HFFc6 (cell line): ENCODE results near the gene AUTS2. TPM values are rescaled to one million over a fixed set of nuclear protein-coding genes. Genes with fewer than 3 reads are reported as not detected.

Experiments
- DNase-seq: peaks from one replicate; pipeline ENCODE4 v3.0.0-alpha.2; 2018
- H3K27ac Mint-ChIP-seq: 2 replicates; pipeline ENCODE4 v1.8.0; 2020; ENCODE audit warnings: mild to moderate bottlenecking, mixed read lengths
- H3K27me3 Mint-ChIP-seq: 2 replicates; pipeline ENCODE4 v1.8.0; 2021; ENCODE audit warnings: mild to moderate bottlenecking, moderate library complexity, mixed read lengths; ENCODE audit not compliant: insufficient read depth
- H3K36me3 Mint-ChIP-seq: 2 replicates; pipeline ENCODE4 v1.8.0; 2021; ENCODE audit warnings: low read depth, mixed read lengths
- H3K4me1 Mint-ChIP-seq: 2 replicates; pipeline ENCODE4 v1.8.0; 2020; ENCODE audit warnings: low read depth, mixed read lengths
- H3K4me3 Mint-ChIP-seq: 2 replicates; pipeline ENCODE4 v1.8.0; 2020; ENCODE audit warnings: mild to moderate bottlenecking, moderate library complexity, mixed read lengths
- H3K9me3 Mint-ChIP-seq: 2 replicates; pipeline ENCODE4 v1.8.0; 2020; ENCODE audit warnings: mild to moderate bottlenecking, mixed read lengths
- CTCF ChIP-seq: fragments of 200-600 bp; sonication (generic); IDR thresholded peaks from 2 replicates; pipeline ENCODE4 v1.5.0; 2021; ENCODE audit warnings: antibody characterized with exemption, mild to moderate bottlenecking
- total RNA-seq, 6 experiments: library from RNA; stranded (reverse); fragmentation: NEBNext Ultra II Directional; extraction: Animal tissue kit (Norgen Biotek cat#: 25700); gene quantifications; 2 replicates in 1 of 6; 3 replicates in 5 of 6; pipeline ENCODE4 v1.2.3, GENCODE V29; 2021

AUTS2 gene
- total RNA-seq, 6 experiments from 2014 or later: 0.02 to 0.19 (median 0.16) TPM; not detected in 2

GRCh38 chr7:69739190-69739589 is 140.9 kb downstream of the AUTS2 start:
- no peak for DNase-seq
- Mint-ChIP-seq H3K36me3 (no peaks in the 10 kb centered on the region), H3K27me3 (no peaks in the 10 kb centered on the region), H3K4me3 (no peak overlapping the region), H3K4me1 (no peaks in the 10 kb centered on the region), H3K9me3 (peaks cover 57% of the 10 kb centered on the region), H3K27ac (no peak overlapping the region)
- no peak for TF ChIP-seq CTCF

- no peak for DNase-seq
- Mint-ChIP-seq H3K4me3 (no peak overlapping the region), H3K27me3 (no peaks in the 10 kb centered on the region), H3K4me1 (no peaks in the 10 kb centered on the region), H3K9me3 (peaks cover 53% of the 10 kb centered on the region), H3K27ac (no peak overlapping the region), H3K36me3 (no peaks in the 10 kb centered on the region)
- no peak for TF ChIP-seq CTCF
Observed at GRCh38 chr7:69739931-69740431, 141.7 kb downstream of the AUTS2 start.

GRCh38 chr7:69742237-69742636 is 144.0 kb downstream of the AUTS2 start:
- TF ChIP-seq CTCF: no peak
- Mint-ChIP-seq H3K4me1 (no peaks in the 10 kb centered on the region), H3K36me3 (peaks cover 6% of the 10 kb centered on the region; the same call in 1 of the 2 replicates), H3K27me3 (no peaks in the 10 kb centered on the region), H3K4me3 (no peak overlapping the region), H3K9me3 (peaks cover 71% of the 10 kb centered on the region), H3K27ac (no peak overlapping the region)
- no peak for DNase-seq

GRCh38 chr7:69743436-69743835 is 145.2 kb downstream of the AUTS2 start:
- H3K27ac Mint-ChIP-seq: no peak overlapping the region
- H3K36me3 Mint-ChIP-seq: peaks cover 6% of the 10 kb centered on the region; the same call in 1 of the 2 replicates
- no peaks in the 10 kb centered on the region for H3K27me3 Mint-ChIP-seq
- peaks cover 69% of the 10 kb centered on the region for H3K9me3 Mint-ChIP-seq
- no peaks in the 10 kb centered on the region for H3K4me1 Mint-ChIP-seq
- no peak for TF ChIP-seq CTCF
- H3K4me3 Mint-ChIP-seq: no peak overlapping the region
- DNase-seq: no peak

- Mint-ChIP-seq H3K9me3 (peaks cover 63% of the 10 kb centered on the region), H3K4me3 (no peak overlapping the region), H3K27ac (no peak overlapping the region), H3K27me3 (no peaks in the 10 kb centered on the region), H3K4me1 (no peaks in the 10 kb centered on the region), H3K36me3 (peaks cover 6% of the 10 kb centered on the region; the same call in 1 of the 2 replicates)
- DNase-seq: no peak
- TF ChIP-seq CTCF: no peak
Observed at GRCh38 chr7:69744026-69744425, 145.8 kb downstream of the AUTS2 start.

- no peak overlapping the region for H3K27ac Mint-ChIP-seq
- H3K4me1 Mint-ChIP-seq: no peaks in the 10 kb centered on the region
- peaks cover 6% of the 10 kb centered on the region; the same call in 1 of the 2 replicates for H3K36me3 Mint-ChIP-seq
- no peak overlapping the region for H3K4me3 Mint-ChIP-seq
- TF ChIP-seq CTCF: no peak
- no peaks in the 10 kb centered on the region for H3K27me3 Mint-ChIP-seq
- DNase-seq: no peak
- peaks cover 51% of the 10 kb centered on the region for H3K9me3 Mint-ChIP-seq
Observed at GRCh38 chr7:69746383-69746782, 148.1 kb downstream of the AUTS2 start.
